Osteocyte (in vitro differentiated cells): ENCODE measurements around the gene GRXCR1. TPM values are rescaled to one million over a fixed set of nuclear protein-coding genes. Genes with fewer than 3 reads are reported as not detected.

Experiments used
- DNase-seq: peaks from one replicate; pipeline ENCODE4 v3.0.0; 2021; ENCODE audit warnings: mixed read lengths; ENCODE audit not compliant: unreplicated experiment; ENCODE audit errors: extremely low spot score
- H3K27ac Mint-ChIP-seq: one replicate; pipeline ENCODE4 v1.8.0; 2021; ENCODE audit warnings: mild to moderate bottlenecking, mixed read lengths; ENCODE audit not compliant: unreplicated experiment
- H3K27me3 Mint-ChIP-seq: one replicate; pipeline ENCODE4 v1.8.0; 2021; ENCODE audit warnings: mixed read lengths; ENCODE audit not compliant: unreplicated experiment
- H3K36me3 Mint-ChIP-seq: one replicate; pipeline ENCODE4 v1.8.0; 2021; ENCODE audit warnings: mixed read lengths; ENCODE audit not compliant: unreplicated experiment
- H3K4me1 Mint-ChIP-seq: one replicate; pipeline ENCODE4 v1.8.0; 2021; ENCODE audit warnings: mixed read lengths; ENCODE audit not compliant: unreplicated experiment
- H3K4me3 Mint-ChIP-seq: one replicate; pipeline ENCODE4 v1.8.0; 2021; ENCODE audit warnings: mild to moderate bottlenecking, moderate library complexity, mixed read lengths; ENCODE audit not compliant: unreplicated experiment
- H3K9me3 Mint-ChIP-seq: one replicate; pipeline ENCODE4 v1.8.0; 2021; ENCODE audit warnings: mixed read lengths; ENCODE audit not compliant: unreplicated experiment
- total RNA-seq: library from RNA; stranded (reverse); gene quantifications from 2 replicates; pipeline ENCODE4 v1.2.1, GENCODE V29; 2021
- TF ChIP-seq, protein P1 (sequence below): fragments of 200-600 bp; sonication (generic); IDR thresholded peaks from 2 replicates; pipeline ENCODE4 v1.5.0; 2021; ENCODE audit warnings: antibody characterized with exemption, mild to moderate bottlenecking, moderate library complexity

The GRXCR1 gene
- total RNA-seq, 1 donor from 2014 or later = not detected

GRCh38 chr4:42906891-42907759 is 14.6 kb downstream of the GRXCR1 start:
- DNase-seq = no peak
- H3K4me1 Mint-ChIP-seq = no peaks in the 10 kb centered on the region
- peaks cover 15% of the 10 kb centered on the region for H3K9me3 Mint-ChIP-seq
- no peak overlapping the region for H3K27ac Mint-ChIP-seq
- no peaks in the 10 kb centered on the region for H3K27me3 Mint-ChIP-seq
- TF ChIP-seq, protein P1, sequence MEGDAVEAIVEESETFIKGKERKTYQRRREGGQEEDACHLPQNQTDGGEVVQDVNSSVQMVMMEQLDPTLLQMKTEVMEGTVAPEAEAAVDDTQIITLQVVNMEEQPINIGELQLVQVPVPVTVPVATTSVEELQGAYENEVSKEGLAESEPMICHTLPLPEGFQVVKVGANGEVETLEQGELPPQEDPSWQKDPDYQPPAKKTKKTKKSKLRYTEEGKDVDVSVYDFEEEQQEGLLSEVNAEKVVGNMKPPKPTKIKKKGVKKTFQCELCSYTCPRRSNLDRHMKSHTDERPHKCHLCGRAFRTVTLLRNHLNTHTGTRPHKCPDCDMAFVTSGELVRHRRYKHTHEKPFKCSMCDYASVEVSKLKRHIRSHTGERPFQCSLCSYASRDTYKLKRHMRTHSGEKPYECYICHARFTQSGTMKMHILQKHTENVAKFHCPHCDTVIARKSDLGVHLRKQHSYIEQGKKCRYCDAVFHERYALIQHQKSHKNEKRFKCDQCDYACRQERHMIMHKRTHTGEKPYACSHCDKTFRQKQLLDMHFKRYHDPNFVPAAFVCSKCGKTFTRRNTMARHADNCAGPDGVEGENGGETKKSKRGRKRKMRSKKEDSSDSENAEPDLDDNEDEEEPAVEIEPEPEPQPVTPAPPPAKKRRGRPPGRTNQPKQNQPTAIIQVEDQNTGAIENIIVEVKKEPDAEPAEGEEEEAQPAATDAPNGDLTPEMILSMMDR = no peak
- H3K36me3 Mint-ChIP-seq = no peaks in the 10 kb centered on the region
- H3K4me3 Mint-ChIP-seq = no peak overlapping the region

- Mint-ChIP-seq H3K9me3 (peaks cover 11% of the 10 kb centered on the region), H3K36me3 (no peaks in the 10 kb centered on the region), H3K27ac (no peak overlapping the region), H3K4me1 (no peaks in the 10 kb centered on the region), H3K4me3 (no peak overlapping the region), H3K27me3 (no peaks in the 10 kb centered on the region)
- no peak for DNase-seq
- TF ChIP-seq, protein P1 = no peak
Observed at GRCh38 chr4:42910459-42910858, 17.9 kb downstream of the GRXCR1 start.

GRCh38 chr4:42914937-42915336 is 22.4 kb downstream of the GRXCR1 start:
- H3K36me3 Mint-ChIP-seq = no peaks in the 10 kb centered on the region
- TF ChIP-seq, protein P1 = no peak
- no peaks in the 10 kb centered on the region for H3K4me1 Mint-ChIP-seq
- H3K27ac Mint-ChIP-seq = no peak overlapping the region
- H3K9me3 Mint-ChIP-seq = peaks cover 8% of the 10 kb centered on the region
- no peak overlapping the region for H3K4me3 Mint-ChIP-seq
- no peak for DNase-seq
- H3K27me3 Mint-ChIP-seq = no peaks in the 10 kb centered on the region

DNA sequence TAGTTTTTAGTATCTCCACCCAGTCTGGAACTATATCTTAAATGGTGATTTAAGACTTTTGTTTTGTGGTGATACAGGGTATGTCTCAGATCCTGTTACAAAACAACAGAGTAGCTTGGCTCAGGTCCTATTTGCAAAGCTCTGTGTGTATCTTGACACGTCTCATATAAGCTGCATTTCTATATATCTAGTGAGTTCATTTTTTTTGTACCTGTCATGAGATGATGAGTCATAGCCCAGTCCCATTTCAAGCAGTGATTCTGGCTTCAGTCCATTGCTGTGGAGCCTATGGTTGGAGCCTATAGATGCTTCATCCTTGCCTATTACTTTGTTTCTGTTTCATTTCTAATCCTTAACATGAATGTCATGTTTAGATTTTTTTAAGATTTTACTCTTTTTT is 23.0 kb downstream of the GRXCR1 start:
- no peaks in the 10 kb centered on the region for H3K4me1 Mint-ChIP-seq
- TF ChIP-seq, protein P1 = no peak
- peaks cover 8% of the 10 kb centered on the region for H3K9me3 Mint-ChIP-seq
- H3K4me3 Mint-ChIP-seq = no peak overlapping the region
- H3K27me3 Mint-ChIP-seq = no peaks in the 10 kb centered on the region
- no peak overlapping the region for H3K27ac Mint-ChIP-seq
- no peaks in the 10 kb centered on the region for H3K36me3 Mint-ChIP-seq
- DNase-seq = no peak

DNA sequence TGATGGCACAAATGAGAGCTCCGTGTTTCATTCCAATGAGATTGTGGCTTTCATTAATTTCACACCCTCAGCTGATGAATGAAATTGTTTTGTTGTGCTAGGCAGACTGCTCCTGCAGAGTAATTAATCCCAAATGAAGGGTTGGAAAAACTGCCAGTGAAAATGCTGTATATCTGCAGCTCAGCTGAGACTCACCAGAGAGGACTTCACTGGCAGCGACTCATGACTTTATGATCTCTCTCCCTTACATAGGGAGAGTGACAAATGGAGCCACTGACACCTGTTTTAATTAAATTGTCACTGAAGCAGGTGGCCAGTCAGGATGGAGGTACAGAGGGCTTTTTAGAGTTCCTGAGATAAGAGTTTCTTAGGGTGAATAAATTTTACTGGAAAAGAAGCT is 24.8 kb downstream of the GRXCR1 start:
- Mint-ChIP-seq H3K27ac (no peak overlapping the region), H3K4me3 (no peak overlapping the region), H3K4me1 (no peaks in the 10 kb centered on the region), H3K27me3 (no peaks in the 10 kb centered on the region), H3K36me3 (no peaks in the 10 kb centered on the region), H3K9me3 (peaks cover 8% of the 10 kb centered on the region)
- TF ChIP-seq, protein P1 = no peak
- no peak for DNase-seq
